SU-DHL-6 (cell line): ENCODE results near the gene EFCAB14.

ENCODE experiments used
- H2AFZ ChIP-seq: fragments of 200-600 bp; sonication (generic); 2 replicates; pipeline ENCODE4 v1.6.1; 2014; ENCODE audit warnings: low read depth, mild to moderate bottlenecking, moderate library complexity, mixed read lengths, antibody characterized with exemption, low read length; ENCODE audit not compliant: severe bottlenecking
- H3F3A ChIP-seq: fragments of 200-600 bp; shearing (Covaris generic); 2 replicates; pipeline ENCODE4 v1.6.0; 2016; ENCODE audit warnings: antibody characterized with exemption, mild to moderate bottlenecking; ENCODE audit not compliant: insufficient read depth
- H3K27ac ChIP-seq: fragments of 200-600 bp; sonication (generic); 2 replicates; pipeline ENCODE4 v1.5.1; 2016; ENCODE audit warnings: low read depth, mild to moderate bottlenecking, low read length, moderate library complexity, mixed read lengths
- H3K27me3 ChIP-seq: fragments of 200-600 bp; sonication (generic), shearing (Covaris generic); 2 replicates; pipeline ENCODE4 v1.6.0; 2014; ENCODE audit warnings: mild to moderate bottlenecking, low read length
- H3K36me3 ChIP-seq: fragments of 200-600 bp; sonication (generic); 2 replicates; pipeline ENCODE4 v1.6.1; 2014; ENCODE audit warnings: mild to moderate bottlenecking, low read length, mixed read lengths
- H3K4me2 ChIP-seq: fragments of 300-600, 200-600 bp; shearing (Covaris generic), sonication (generic); 2 replicates; pipeline ENCODE4 v1.6.0; 2014; ENCODE audit warnings: low read length, low read depth, mild to moderate bottlenecking; ENCODE audit not compliant: poor library complexity, severe bottlenecking
- H3K4me3 ChIP-seq: fragments of 200-600 bp; sonication (generic); 2 replicates; pipeline ENCODE4 v1.5.1; 2014; ENCODE audit warnings: antibody characterized with exemption, low read length, mild to moderate bottlenecking, mixed read lengths; ENCODE audit not compliant: insufficient read depth, poor library complexity, severe bottlenecking
- H3K79me2 ChIP-seq: fragments of 200-600 bp; sonication (generic); 2 replicates; pipeline ENCODE4 v1.6.1; 2014; ENCODE audit warnings: mild to moderate bottlenecking, low read length, moderate library complexity; ENCODE audit not compliant: insufficient read depth
- H3K9ac ChIP-seq: fragments of 200-600 bp; sonication (generic); 2 replicates; pipeline ENCODE4 v1.7.0; 2014; ENCODE audit warnings: mild to moderate bottlenecking, low read length
- H3K9me2 ChIP-seq: fragments of 200-600 bp; sonication (generic); replicated peaks from 2 replicates; pipeline ENCODE4 v1.6.1; 2014; ENCODE audit warnings: low read length; ENCODE audit not compliant: insufficient read depth
- H3K9me3 ChIP-seq: fragments of 200-600 bp; sonication (generic); 2 replicates; pipeline ENCODE4 v1.6.1; 2014; ENCODE audit warnings: low read length, mixed read lengths; ENCODE audit not compliant: insufficient read depth
- H4K20me1 ChIP-seq: fragments of 200-600 bp; sonication (generic); 2 replicates; pipeline ENCODE4 v1.6.1; 2014; ENCODE audit warnings: low read depth, mild to moderate bottlenecking, antibody characterized with exemption, low read length, moderate library complexity, mixed read lengths
- EZH2phosphoT487 ChIP-seq: fragments of 200-600 bp; sonication (generic), shearing (Covaris generic); conservative IDR thresholded peaks from 2 replicates; pipeline ENCODE4 v1.6.1; 2018; ENCODE audit warnings: mild to moderate bottlenecking, antibody characterized with exemption, low read length, moderate library complexity, mixed read lengths
- TF ChIP-seq, protein P1 (sequence below): fragments of 200-600 bp; sonication (generic); IDR thresholded peaks from one replicate; pipeline ENCODE4 v1.5.1; 2017; ENCODE audit warnings: antibody characterized with exemption, mild to moderate bottlenecking, low read length, moderate library complexity; ENCODE audit not compliant: insufficient read depth, poor library complexity, severe bottlenecking

Gene EFCAB14

GRCh38 chr1:46676531-46676930 is 42.4 kb downstream of the EFCAB14 start:
- no peak overlapping the region for H3K4me2 ChIP-seq
- H3F3A ChIP-seq: no peaks in the 10 kb centered on the region
- no peaks in the 10 kb centered on the region for H3K9me2 ChIP-seq
- H4K20me1 ChIP-seq: no peaks in the 10 kb centered on the region
- no peak overlapping the region for H3K4me3 ChIP-seq
- no peaks in the 10 kb centered on the region for H3K79me2 ChIP-seq
- no peak overlapping the region for H3K27ac ChIP-seq
- peaks cover 21% of the 10 kb centered on the region for H3K36me3 ChIP-seq
- no peak overlapping the region for H2AFZ ChIP-seq
- no peak overlapping the region for H3K9ac ChIP-seq
- H3K27me3 ChIP-seq: no peaks in the 10 kb centered on the region
- TF ChIP-seq, protein P1, sequence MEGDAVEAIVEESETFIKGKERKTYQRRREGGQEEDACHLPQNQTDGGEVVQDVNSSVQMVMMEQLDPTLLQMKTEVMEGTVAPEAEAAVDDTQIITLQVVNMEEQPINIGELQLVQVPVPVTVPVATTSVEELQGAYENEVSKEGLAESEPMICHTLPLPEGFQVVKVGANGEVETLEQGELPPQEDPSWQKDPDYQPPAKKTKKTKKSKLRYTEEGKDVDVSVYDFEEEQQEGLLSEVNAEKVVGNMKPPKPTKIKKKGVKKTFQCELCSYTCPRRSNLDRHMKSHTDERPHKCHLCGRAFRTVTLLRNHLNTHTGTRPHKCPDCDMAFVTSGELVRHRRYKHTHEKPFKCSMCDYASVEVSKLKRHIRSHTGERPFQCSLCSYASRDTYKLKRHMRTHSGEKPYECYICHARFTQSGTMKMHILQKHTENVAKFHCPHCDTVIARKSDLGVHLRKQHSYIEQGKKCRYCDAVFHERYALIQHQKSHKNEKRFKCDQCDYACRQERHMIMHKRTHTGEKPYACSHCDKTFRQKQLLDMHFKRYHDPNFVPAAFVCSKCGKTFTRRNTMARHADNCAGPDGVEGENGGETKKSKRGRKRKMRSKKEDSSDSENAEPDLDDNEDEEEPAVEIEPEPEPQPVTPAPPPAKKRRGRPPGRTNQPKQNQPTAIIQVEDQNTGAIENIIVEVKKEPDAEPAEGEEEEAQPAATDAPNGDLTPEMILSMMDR: no peak
- TF ChIP-seq EZH2phosphoT487: no peak
- H3K9me3 ChIP-seq: no peaks in the 10 kb centered on the region

GRCh38 chr1:46675549-46676314 is 43.2 kb downstream of the EFCAB14 start:
- Histone ChIP-seq H3K4me3 (no peak overlapping the region), H3F3A (no peaks in the 10 kb centered on the region), H3K27ac (no peak overlapping the region), H3K79me2 (no peaks in the 10 kb centered on the region), H3K36me3 (peaks cover 16% of the 10 kb centered on the region), H3K27me3 (no peaks in the 10 kb centered on the region), H2AFZ (no peak overlapping the region), H3K4me2 (no peak overlapping the region), H4K20me1 (no peaks in the 10 kb centered on the region), H3K9ac (no peak overlapping the region), H3K9me2 (no peaks in the 10 kb centered on the region), H3K9me3 (no peaks in the 10 kb centered on the region)
- TF ChIP-seq, protein P1: no peak
- no peak for TF ChIP-seq EZH2phosphoT487

DNA sequence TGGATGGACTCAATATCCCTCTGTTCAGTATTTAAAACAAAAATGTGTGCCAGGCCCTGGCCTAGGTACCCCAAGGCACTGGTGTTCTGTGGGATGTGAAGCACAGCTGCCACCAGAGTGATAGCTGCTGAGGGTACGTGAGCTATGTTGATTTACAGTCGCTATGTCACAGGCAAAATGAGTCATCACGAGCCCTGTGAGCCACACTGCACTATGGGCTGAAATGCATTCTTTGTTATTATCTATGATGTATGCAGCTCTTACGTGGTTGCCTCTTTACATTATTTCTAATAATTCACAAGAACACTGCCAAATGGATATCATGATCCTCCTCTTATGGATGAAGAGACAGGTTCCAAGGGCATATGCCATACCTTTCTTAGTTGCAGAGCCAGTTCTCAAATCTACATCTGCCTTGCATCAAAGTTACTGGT is 45.1 kb downstream of the EFCAB14 start:
- Histone ChIP-seq H3K4me3 (no peak overlapping the region), H3K9ac (no peak overlapping the region), H3K9me2 (no peaks in the 10 kb centered on the region), H2AFZ (no peak overlapping the region), H3K36me3 (peaks cover 10% of the 10 kb centered on the region), H3K27ac (no peak overlapping the region), H3K27me3 (no peaks in the 10 kb centered on the region), H3K9me3 (no peaks in the 10 kb centered on the region), H3K79me2 (no peaks in the 10 kb centered on the region), H4K20me1 (no peaks in the 10 kb centered on the region), H3K4me2 (no peak overlapping the region), H3F3A (peaks cover 9% of the 10 kb centered on the region)
- TF ChIP-seq, protein P1: no peak
- TF ChIP-seq EZH2phosphoT487: no peak
